Measurements from ENCODE around the gene YRDC. TPM values are rescaled to one million over a fixed set of nuclear protein-coding genes. Genes with fewer than 3 reads are reported as not detected.

Gene YRDC
- total and polyA plus RNA-seq, 2 donors (not counting 3 experiments of a cell fraction or from before 2014, with no cell fraction given) = 19.2 to 20.5 TPM

DNA sequence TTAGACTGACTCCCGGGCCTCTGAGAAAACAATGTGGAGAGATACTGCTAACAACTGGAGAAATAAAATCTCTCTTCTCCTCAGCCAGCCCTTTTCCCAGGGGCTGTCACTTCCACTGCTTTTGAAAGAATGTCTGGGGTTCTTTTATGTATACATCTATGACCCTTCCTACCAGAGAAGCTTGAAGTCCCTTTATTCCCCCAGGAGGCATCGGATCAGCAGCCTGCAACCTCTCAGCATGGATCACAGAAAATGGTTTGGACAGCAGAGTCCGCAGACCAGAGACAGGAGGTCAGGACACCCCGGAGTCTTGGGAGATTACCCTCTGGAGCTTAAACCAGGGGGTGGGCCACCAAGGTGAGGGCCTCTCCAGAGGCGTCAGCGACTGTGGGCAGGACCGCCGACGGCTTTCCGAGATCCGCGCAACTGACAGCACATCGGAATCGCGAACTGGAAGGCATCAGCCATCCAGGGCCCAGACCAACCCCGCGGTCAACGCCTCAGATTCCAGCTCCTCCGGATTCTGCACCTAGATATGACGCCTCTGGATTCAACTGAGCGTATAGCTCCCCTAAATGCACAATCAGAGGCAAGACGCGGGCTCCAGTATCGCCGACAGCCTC, 44.1 kb downstream of the YRDC start:
- Histone ChIP-seq H4K20me1 (replicated peaks; ENCODE audit: control insufficient read depth, extremely low read depth, insufficient read depth, low read length) (no peaks in the 10 kb centered on the region), H3K79me2 (ENCODE audit: control insufficient read depth, insufficient read depth, low read length) (no peaks in the 10 kb centered on the region), H3K27me3 (ENCODE audit: control insufficient read depth in 2 of 2, insufficient read depth in 2 of 2, low read length in 2 of 2) (peaks cover 25 to 36% of the 10 kb centered on the region in 2 experiments), H3K9ac (replicated peaks; ENCODE audit: extremely low read depth, insufficient read depth, low read length) (no peak overlapping the region), H3K36me3 (ENCODE audit: control insufficient read depth in 2 of 2, extremely low read depth in 1 of 2, insufficient read depth in 2 of 2, low read length in 2 of 2) (no peaks in the 10 kb centered on the region), H3K4me3 (replicated peaks in 1 of 3; ENCODE audit: insufficient read depth in 1 of 3, low read depth in 1 of 3, low read length in 3 of 3) (no peak overlapping the region), H3K27ac (ENCODE audit: insufficient read depth, low read depth, low read length) (no peak overlapping the region), H3K4me1 (ENCODE audit: control insufficient read depth, extremely low read depth, insufficient read depth, low read length) (no peaks in the 10 kb centered on the region), H2AFZ (ENCODE audit: low read depth, low read length) (no peak overlapping the region), H3K4me2 (ENCODE audit: insufficient read depth, low read length) (no peak overlapping the region), H3K9me3 (replicated peaks; ENCODE audit: control insufficient read depth, insufficient read depth, low read length) (no peaks in the 10 kb centered on the region), H3K9me1 (replicated peaks; ENCODE audit: control insufficient read depth, extremely low read depth, insufficient read depth, low read length) (no peaks in the 10 kb centered on the region)
- no peak for FAIRE-seq
- CTCF ChIA-PET = no interaction called here
- dilution Hi-C loops (cut with MboI; ENCODE audit: extremely low pct_ligation_motif_present, low sequenced_read_pairs) (no loop called here), intact Hi-C loops (cut with micrococcal nuclease) (no loop called here)
- POLR2A ChIA-PET = no interaction called here
- DNase-seq (ENCODE audit: low read depth, low spot score) = no peak
- TF ChIP-seq POLR2AphosphoS5 (IDR thresholded peaks at IDR 0.05; ENCODE audit: insufficient read depth, low read depth, low read length) (no peak), EZH2 (IDR thresholded peaks at IDR 0.05; ENCODE audit: borderline replicate concordance, low read depth, low read length, severe bottlenecking) (no peak), JUN (IDR thresholded peaks at IDR 0.05; ENCODE audit: borderline replicate concordance, insufficient read depth, insufficient read length, low read depth) (no peak)
- no TSS peak for BruUV-seq (replicated peaks)

DNA sequence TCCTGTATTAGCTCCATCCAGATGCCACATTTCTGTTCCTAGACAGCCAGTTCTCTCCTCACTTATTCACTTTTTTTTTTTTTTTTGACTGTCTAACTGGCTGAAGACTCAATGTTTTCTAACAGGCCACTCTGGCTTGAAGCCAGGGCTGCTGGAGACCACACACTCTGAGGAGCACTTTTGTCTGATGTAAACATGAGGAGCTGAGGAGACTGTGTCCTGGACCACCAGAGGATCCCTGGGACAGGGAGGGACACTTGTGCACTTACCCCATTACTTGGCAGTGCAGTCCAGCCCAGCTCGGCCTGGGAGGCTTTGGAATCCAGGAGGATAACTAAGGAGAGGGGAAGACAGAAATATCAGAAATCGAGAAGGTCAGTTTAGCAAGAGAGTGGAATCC, 45.5 kb downstream of the YRDC start:
- Histone ChIP-seq H3K27me3 (ENCODE audit: control insufficient read depth in 2 of 2, insufficient read depth in 2 of 2, low read length in 2 of 2) (peaks cover 25 to 29% of the 10 kb centered on the region in 2 experiments), H3K9me3 (replicated peaks; ENCODE audit: control insufficient read depth, insufficient read depth, low read length) (no peaks in the 10 kb centered on the region), H3K4me3 (replicated peaks in 1 of 3; ENCODE audit: insufficient read depth in 1 of 3, low read depth in 1 of 3, low read length in 3 of 3) (no peak overlapping the region), H3K36me3 (ENCODE audit: control insufficient read depth in 2 of 2, extremely low read depth in 1 of 2, insufficient read depth in 2 of 2, low read length in 2 of 2) (no peaks in the 10 kb centered on the region), H3K9ac (replicated peaks; ENCODE audit: extremely low read depth, insufficient read depth, low read length) (no peak overlapping the region), H3K9me1 (replicated peaks; ENCODE audit: control insufficient read depth, extremely low read depth, insufficient read depth, low read length) (no peaks in the 10 kb centered on the region), H2AFZ (ENCODE audit: low read depth, low read length) (no peak overlapping the region), H4K20me1 (replicated peaks; ENCODE audit: control insufficient read depth, extremely low read depth, insufficient read depth, low read length) (no peaks in the 10 kb centered on the region), H3K4me1 (ENCODE audit: control insufficient read depth, extremely low read depth, insufficient read depth, low read length) (no peaks in the 10 kb centered on the region), H3K27ac (ENCODE audit: insufficient read depth, low read depth, low read length) (no peak overlapping the region), H3K4me2 (ENCODE audit: insufficient read depth, low read length) (no peak overlapping the region), H3K79me2 (ENCODE audit: control insufficient read depth, insufficient read depth, low read length) (no peaks in the 10 kb centered on the region)
- ChIA-PET POLR2A (no interaction called here), CTCF (interaction anchor here (0.7 to 1.2 kb wide), 2 partner anchors 21 to 1072 kb away, joined by 3 to 4 read pairs; no protein-coding TSS in a partner anchor)
- TF ChIP-seq FOS (IDR thresholded peaks at IDR 0.05; ENCODE audit: borderline replicate concordance, insufficient read depth, low read length) (no peak), POLR2AphosphoS5 (IDR thresholded peaks at IDR 0.05; ENCODE audit: insufficient read depth, low read depth, low read length) (no peak), GATA2 (IDR thresholded peaks at IDR 0.05; ENCODE audit: insufficient read depth, insufficient read length, low read depth, low read length) (no peak), JUN (IDR thresholded peaks at IDR 0.05; ENCODE audit: borderline replicate concordance, insufficient read depth, insufficient read length, low read depth) (no peak), MYC (IDR thresholded peaks at IDR 0.05; ENCODE audit: low read depth, low read length) (no peak)
- TF ChIP-seq, protein P1, sequence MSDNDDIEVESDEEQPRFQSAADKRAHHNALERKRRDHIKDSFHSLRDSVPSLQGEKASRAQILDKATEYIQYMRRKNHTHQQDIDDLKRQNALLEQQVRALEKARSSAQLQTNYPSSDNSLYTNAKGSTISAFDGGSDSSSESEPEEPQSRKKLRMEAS (IDR thresholded peaks at IDR 0.05; ENCODE audit: insufficient read depth, insufficient read length) = no peak
- dilution Hi-C loops (cut with MboI; ENCODE audit: extremely low pct_ligation_motif_present, low sequenced_read_pairs) = no loop called here
- FAIRE-seq = no peak
- DNase-seq (ENCODE audit: low read depth, low spot score) = no peak
- intact Hi-C loops (cut with micrococcal nuclease) = no loop called here
- no TSS peak for BruUV-seq (replicated peaks)

Measured in endothelial cell of umbilical vein (primary cell).